Measurements from ENCODE around the gene COMMD7.
"Not testable (repeated sequence)": the region's sequence is repeated elsewhere in the genome, so short reads cannot be mapped to it uniquely, and the experiment has no call there.

Gene COMMD7

DNA sequence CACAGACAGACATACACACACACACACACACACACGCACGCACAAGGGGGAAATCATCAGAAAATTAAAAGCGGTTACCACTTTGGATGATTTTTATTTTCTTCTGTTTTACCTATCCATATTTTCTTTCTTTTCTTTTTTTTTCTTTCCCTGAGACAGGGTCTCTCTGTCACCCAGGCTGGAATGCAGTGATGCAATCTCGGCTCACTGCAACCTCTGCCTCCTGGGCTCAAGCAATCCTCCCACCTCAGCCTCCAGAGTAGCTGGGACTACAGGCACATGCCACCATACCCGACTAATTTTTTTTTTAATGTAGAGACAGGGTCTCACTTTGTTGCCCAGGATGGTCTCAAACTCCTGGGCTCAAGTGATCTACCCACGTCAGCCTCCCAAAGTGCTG is 14.8 kb downstream of the COMMD7 start:
- not testable (repeated sequence) for DNase-seq (ENCODE audit: low spot score)

GRCh38 chr20:32727683-32728082 is 15.6 kb downstream of the COMMD7 start:
- peak; percentile 54 for DNase-seq (ENCODE audit: low spot score)

DNA sequence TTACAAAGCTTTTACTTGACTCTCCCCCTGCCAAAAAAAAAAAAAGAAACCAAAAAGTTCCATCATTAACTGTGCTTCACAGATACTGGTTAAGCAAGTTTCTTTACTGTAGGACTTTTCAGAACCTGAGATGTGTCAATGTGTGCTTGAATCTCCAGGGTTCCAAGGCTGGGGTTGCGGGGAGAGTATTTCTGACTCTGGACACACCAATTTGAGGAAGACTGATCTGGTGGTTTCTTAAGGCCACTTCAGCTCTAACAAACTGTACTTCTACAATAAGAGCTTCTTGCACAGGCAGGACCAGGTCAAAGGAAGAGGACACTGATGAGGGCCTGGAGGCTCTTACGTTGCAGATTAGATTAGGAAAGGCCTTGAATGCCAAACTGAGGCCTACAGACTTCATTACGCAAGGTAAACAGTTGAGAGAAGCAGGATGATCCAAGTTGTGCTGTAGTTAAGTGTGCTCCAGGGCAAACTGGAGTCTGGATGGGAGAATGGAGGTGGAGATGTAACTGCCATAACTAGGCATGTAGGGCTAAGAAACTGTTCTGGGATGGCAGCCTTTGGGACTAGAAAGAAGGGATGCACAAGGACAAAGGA is 24.4 kb downstream of the COMMD7 start:
- DNase-seq (ENCODE audit: low spot score), result no peak

- no peak for DNase-seq (ENCODE audit: low spot score)
These were observed 31.9 kb downstream of the COMMD7 start for GRCh38 chr20:32711346-32711745.

DNA sequence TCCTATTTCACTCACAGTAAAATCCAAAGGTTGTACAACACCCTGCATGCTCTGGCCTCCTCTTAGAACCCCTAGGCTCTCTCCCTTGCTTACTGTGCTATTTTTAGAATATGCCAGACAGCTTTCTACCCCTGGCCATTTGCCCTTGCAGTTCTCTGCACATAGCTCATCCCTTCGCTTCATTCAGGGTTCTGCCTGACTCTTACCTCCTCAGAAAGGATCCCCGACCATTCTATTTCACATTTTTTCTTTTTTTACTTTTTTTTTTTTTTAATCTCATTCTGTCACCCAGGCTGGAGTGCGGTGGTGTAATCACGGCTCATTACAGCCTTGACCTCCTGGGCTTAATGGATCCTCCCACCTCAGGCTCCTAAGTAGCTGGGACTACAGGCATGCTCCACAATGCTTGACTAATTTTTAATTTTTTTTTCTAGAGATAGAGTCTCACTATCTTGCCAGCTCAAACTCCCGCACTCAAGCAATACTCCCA is 33.6 kb downstream of the COMMD7 start:
- DNase-seq (ENCODE audit: low spot score), result no peak

- not testable (repeated sequence) for DNase-seq (ENCODE audit: low spot score)
These were observed 34.1 kb downstream of the COMMD7 start for GRCh38 chr20:32709029-32709631.

GRCh38 chr20:32707691-32708581 is 35.3 kb downstream of the COMMD7 start:
- DNase-seq (ENCODE audit: low spot score), result no peak

GRCh38 chr20:32706486-32706885 is 36.8 kb downstream of the COMMD7 start:
- no peak for DNase-seq (ENCODE audit: low spot score)

DNA sequence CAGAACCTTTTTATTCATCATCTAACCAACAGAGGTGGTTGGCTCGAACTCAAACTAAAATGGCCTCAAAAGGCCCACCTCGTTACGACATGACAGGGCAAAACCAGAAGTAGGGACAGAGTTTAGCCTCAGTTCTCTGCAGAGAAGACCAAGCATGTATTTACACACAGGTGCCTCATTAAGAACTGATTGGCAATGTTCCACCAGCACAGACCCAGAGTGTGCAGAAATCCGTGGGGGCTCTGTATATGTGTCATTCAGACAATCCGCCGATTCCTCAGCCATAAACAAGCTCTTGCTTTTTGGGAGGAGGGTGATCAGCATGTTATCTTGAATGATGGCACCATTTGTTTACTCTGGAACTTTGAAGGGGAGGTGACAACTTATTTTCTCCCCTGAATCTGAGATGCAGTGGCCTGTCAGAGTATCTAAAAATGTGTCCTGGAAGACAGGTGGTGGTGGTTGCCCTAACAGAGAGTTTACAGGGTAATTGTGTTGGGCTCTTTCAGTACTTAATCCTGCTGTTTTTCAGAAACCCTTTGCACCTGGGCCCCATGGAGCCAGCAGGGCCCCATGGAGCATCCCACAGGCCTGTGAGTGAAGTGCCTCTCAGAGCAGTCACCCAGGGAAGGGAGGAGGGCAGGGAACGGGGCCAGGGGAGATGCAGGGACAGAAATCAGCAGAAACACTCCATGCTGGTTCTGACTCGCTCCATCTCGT is 40.4 kb downstream of the COMMD7 start:
- DNase-seq (ENCODE audit: low spot score), result no peak

- DNase-seq (ENCODE audit: low spot score), result no peak
These were observed 45.7 kb downstream of the COMMD7 start for GRCh38 chr20:32697608-32698007.

DNA sequence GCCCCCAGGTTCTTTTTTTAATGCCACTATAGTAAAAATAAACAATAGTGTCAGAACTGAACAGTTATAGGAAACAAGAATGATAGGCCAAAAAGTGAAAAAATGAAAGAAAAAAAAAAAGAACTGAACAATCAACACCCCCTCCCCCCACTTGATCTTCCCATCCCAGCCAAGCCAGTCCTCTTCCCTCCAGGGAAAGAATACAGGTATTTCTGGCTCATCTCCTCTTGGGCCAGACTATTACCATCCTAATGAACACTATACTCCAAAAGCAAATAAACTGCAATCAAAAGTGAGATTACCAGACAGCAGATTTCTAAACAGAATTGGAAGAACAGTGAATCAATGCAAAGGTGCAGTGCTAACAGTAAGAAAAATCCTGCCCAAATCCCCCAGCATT is 48.2 kb downstream of the COMMD7 start:
- DNase-seq (ENCODE audit: low spot score), result no peak

DNA sequence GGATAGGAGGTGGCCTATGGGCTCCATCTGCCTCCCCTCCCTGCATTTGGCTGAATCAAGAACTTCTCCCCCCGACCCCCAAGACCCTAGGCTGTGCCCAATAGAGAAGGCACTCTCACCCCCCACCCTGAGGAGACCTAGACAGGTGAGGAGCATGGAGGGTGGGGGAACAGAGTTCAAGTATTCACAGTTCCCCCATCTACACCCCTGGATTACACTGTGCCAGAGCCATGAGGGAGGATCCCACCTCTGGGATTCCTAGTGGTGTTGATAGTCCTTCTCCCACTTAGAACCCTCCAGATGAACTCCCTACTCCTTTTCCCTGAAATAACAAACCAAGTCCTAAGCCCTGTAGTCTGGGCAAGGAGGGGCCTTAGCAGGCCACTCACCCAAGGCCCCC is 54.3 kb downstream of the COMMD7 start:
- not testable (repeated sequence) for DNase-seq (ENCODE audit: low spot score)

- DNase-seq (ENCODE audit: low spot score), result no peak
These were observed 56.1 kb downstream of the COMMD7 start for GRCh38 chr20:32687180-32687532.

DNA sequence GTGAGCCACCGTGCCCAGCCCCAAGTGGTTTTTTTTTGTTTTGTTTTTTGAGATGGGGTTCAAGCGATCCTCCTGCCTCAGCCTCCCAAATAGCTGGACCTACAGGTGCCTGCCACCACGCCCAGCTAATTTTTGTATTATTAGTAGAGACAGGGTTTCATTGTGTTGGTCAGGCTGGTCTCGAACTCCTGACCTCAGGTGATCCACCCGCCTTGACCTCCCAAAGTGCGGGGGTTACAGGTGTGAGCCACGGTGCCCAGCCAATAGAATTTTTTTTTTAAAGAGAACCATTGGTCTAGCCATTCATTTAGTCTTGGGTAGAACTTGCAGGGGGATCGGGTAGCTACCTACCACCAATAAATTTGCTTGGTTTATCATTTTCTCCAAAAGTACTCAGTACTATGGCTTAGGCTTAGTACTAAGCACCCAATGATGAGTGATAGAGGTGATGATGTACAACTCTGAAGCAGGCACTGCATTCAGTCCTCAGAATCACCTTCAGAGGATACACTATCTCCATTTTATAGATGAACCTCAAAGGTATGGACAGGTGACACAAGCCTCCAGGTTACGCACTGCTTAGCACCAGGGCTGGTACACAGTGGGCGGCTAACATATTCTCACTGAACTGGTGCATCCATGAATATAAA is 56.6 kb downstream of the COMMD7 start:
- no peak for DNase-seq (ENCODE audit: low spot score)

- peak; percentile 63 for DNase-seq (ENCODE audit: low spot score)
These were observed 57.4 kb downstream of the COMMD7 start for GRCh38 chr20:32685541-32686529.

- no peak for DNase-seq (ENCODE audit: low spot score)
These were observed 60.7 kb downstream of the COMMD7 start for GRCh38 chr20:32682508-32682987.

DNA sequence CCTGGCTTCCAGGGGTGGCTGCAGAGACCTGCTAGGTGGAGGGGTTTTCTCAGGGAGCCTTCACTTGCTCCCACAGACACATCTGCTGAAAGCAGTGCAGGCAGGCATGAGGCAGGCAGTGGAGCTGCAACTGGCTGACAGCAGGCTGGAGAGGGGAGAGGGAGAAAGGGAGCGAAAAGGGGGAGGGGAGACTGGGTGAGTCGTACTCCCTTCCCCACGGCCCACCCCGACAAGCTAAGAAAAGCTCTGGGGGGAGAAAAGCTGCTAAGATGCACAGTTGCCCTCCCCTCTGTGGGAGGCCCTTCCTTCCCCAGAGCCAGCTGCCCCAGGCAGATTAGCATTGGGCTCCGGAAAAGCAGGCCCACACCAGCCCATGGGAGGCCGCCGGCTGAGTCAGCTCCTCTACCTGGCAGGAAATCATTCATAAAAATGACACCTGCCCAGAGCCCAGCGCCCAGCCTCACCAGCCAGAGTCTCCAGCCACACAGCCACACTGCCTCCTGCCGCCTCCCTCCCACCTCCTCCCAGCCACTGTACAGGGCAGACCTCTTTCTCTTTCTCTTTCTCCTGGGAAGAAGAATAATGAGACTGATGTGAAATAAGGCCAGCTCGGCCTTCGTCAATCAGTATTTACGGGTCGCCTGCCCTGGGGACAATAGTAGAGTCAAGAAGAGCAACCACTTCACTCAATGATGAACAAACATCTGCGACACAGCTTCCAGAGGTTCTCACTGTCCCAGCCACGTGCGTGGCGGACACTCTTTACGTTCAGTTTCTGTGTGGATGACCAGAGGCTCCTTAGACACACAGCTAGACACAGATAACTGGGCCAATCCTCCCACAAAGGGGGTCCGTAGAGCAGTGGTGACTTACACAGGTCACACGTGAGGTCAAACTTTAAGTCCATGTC is 61.8 kb downstream of the COMMD7 start:
- DNase-seq (ENCODE audit: low spot score), result peak; percentile 79

DNA sequence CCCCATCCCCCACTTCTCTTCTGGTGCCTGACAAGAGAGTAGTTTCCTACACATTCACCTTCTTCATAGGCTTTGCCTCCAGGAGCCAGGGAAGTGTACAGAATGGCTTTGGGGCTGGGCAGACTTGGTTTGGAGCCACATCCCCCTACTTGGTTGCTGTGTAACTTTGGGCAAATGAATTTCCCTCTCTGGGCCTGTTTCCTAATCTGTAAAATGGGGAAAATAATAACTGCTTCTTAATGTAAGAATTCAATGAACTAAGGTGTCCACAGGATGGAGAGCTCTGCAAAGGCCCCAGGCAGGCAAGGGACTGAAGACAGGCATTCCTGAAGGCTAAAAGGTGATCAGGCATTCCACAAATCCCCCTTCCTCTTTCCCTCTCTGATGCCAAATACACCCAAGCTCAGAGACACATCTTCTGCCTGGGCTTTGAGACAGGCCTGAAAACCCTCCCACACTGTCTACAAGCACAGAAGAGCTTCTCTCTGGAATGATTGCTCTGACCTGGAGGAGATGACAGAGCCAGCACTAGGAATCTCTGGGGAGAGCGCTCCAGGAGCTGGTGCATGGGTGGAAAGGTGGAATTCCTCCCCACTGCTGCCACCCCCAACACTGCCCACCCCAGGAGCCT is 62.6 kb downstream of the COMMD7 start:
- DNase-seq (ENCODE audit: low spot score), result no peak

- DNase-seq (ENCODE audit: low spot score), result no peak
These were observed 64.3 kb downstream of the COMMD7 start for GRCh38 chr20:32678948-32679347.

All from SW480 (cell line).